GM11168 (cell line): ENCODE data around the gene CXCL12.

Source experiments
- in situ Hi-C: fragments of 300-500 bp; cut with MboI; formaldehyde crosslinking; loops from one replicate; pipeline ENCODE4 v1.12.0; 2022; ENCODE audit warnings: low sequenced_read_pairs; ENCODE audit not compliant: unreplicated experiment

The CXCL12 gene

DNA sequence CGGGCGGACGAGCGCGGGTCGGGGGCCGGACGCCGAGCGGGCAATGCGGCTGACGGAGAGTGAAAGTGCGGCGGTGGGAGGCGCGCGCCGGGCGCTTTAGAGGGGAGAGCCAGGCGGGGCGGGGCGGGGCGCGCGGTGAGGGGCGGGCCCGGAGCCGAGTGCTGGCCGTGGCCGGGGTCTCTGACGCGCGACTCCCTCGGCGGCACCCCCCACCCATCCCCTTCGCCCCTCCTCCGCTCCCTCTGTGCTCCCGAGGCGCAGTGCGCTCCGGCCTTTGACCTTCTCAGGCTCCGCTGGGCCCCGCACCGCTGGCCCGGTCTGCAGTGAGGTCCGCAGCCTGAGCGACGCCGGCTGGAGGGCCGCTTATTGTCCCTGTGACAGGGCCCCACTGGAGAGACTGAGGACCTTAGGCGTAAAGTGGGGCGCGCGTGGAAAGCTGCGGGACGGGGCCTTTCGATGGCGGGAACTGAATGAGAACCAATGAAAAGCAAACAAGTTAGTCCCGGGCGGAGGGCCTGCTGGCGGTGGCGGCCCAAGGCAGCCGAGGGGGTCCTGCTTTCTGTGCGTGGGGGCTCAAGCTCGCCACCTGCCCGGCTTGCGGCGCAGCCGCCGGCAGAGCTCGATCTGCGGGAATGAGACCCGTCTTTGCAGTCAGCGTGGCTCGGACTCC lies at the start of gene CXCL12:
Gene CXCL12, minus strand, starts transcription at position 72 of the 670 bp plus-strand sequence. CDS start 92 bp downstream, outside the sequence.
- in situ Hi-C loops, result loop anchor here (25.0 kb wide), 1 partner anchor 698 kb away; no protein-coding TSS in a partner anchor

DNA sequence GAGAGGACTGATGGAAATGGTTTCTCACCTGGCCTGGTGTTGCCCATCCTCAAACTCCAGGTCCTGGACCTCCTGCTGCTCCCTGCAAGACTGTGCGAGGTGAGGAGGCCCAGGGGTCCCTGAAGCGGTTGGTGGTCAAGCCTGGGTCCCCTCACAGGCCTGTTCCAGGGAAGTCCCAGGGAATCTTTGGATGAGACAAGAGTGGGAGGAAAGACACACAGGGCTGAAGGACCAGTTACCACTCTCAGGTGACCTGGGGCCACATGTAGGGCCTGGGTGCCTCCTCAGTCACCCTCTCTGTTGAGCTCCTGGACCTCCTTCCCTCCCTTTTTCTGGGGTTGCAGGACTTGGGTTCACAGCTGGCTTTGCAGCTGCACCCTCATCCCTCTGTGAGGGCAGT lies 42.6 kb upstream of the CXCL12 start:
- in situ Hi-C loops, result no loop called here

GRCh38 chr10:44427037-44427436 lies 42.1 kb upstream of the CXCL12 start:
- in situ Hi-C loops, result no loop called here

GRCh38 chr10:44426247-44427034 lies 41.5 kb upstream of the CXCL12 start:
- in situ Hi-C loops, result no loop called here

- in situ Hi-C loops, result no loop called here
Observed at GRCh38 chr10:44425466-44425865, 40.6 kb upstream of the CXCL12 start.

DNA sequence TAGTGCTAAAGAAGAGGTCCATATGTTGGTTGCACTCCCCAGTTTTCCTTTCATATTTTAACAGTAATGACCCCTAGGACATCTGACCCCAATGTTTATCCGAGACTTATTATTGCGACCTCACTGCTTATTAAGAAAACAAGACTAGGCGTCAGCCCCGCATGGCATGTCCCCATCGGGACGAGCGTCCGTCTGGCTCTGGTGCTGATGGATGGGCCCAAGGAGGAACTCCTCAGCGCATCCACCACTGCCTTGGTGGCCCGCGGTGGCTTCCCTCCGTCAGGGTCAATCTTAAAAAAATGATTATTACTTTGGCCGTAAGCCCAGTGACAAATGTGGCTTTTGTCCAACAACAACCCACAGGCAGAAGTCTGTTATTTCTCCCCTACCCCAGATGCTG lies 40.1 kb upstream of the CXCL12 start:
- in situ Hi-C loops, result no loop called here

DNA sequence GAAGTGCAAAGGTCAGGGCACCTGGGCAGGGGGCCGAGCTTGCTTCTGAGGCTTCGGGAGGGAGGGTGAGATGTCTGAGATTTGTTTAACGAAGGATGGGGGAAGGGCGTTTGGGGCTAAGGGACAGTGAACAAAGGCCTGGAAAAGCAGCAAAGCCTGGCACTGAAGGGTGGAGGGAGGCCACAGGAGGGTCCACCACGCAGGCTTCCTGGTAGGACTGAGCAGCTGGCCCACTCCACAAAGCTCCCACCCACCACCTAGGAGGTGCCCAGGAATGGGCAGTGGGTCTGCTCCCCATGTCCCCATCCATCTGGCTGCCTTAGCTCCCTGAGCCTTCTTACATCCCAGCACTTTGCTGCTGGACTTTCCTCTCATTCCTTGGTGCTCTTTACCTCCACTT lies 39.4 kb upstream of the CXCL12 start:
- in situ Hi-C loops, result no loop called here

GRCh38 chr10:44422570-44423101 lies 37.7 kb upstream of the CXCL12 start:
- in situ Hi-C loops, result no loop called here

- in situ Hi-C loops, result no loop called here
Observed at GRCh38 chr10:44422153-44422552, 37.3 kb upstream of the CXCL12 start.

DNA sequence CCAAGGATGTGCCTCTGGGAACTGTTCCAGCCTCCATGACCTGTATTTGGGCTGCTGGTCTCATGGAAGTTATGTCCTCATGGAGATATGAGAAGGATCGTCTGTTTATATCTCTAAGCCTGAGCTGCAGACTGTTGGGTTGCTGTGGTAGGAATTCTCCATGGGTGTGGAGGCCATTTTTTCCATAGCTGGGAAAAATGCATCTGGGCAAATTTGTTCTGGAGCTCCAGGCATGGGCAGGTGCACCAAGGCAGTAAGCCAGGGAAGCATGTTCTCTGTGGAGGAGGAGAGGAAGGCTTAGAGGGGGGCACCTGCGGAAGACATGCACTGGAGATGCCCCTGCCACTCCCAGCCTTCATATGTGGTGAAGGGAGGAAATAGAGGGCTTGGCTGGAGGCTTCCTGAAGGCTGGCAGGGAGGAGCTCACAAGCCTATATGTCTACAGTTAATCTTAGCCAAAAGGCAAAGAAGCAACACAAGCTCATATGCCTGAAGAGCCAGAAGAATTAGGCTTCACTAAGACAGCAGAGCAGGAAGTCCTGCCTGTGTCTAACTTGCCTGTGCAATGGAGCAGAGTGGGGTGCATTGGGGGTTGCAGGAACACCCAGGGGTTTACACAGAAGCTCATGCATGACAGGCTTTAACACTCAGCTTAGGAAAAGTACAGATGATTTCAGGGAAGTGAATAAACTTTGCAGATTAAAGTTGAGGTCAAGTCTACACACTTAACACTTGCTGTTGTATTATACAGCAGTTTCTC lies 35.1 kb upstream of the CXCL12 start:
- in situ Hi-C loops, result no loop called here

- in situ Hi-C loops, result no loop called here
Observed at GRCh38 chr10:44418637-44419036, 33.7 kb upstream of the CXCL12 start.

DNA sequence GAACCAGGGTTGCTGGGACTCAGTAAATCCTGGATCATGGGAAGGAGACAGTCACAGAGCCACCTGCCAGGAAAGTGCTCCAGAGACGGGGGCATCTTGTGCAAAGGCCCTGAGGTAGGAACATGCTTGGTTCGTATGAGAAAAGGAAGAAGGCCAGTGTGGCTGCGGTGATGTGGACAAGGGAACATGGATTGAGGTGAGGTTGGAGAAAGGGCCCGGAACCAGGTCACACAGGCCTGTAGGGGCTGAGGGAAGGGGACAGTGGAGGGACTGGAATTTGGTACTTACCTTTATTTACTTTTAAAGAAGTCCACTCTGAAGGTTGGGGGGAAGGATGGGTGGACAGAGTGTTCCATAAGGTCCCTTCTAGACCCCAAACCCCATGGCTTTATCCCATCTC lies 32.9 kb upstream of the CXCL12 start:
- in situ Hi-C loops, result no loop called here

GRCh38 chr10:44416936-44417335 lies 32.0 kb upstream of the CXCL12 start:
- in situ Hi-C loops, result no loop called here

DNA sequence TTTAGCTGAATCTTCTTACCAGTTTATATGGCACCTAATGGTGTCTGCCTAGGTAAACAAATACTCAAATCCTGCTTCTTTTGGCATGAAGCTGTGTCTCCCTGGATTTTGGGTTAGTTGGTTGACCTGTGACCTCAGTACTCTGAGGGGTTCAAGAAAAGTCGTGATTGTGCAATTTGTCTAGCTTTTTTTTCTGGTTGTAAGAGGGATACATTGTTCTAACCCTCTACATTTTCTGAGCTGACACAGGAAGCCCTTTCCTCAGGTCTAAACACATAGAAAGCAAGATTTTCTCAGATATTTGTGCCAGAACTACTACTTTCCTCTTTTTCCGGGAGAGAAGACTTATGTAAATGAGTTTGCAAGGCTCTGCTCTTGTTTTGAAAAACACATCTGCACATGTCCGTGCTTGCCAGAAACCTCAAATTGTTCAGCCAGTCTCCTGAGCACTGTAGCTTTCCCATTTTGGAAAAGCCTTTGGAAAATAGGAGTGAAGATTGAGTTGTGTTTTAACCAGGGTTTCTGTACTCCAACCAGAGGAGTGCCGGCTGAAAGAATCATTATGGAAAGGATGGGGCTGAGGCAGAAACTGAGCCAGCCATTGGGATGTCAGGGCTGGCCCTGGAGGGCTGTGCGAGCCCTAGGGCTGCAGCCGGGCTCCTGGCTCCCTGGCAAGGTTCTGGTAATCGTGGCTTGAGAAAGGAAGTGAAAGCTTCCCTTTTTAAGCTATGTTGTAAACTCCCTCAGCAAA lies 31.3 kb upstream of the CXCL12 start:
- in situ Hi-C loops, result no loop called here

GRCh38 chr10:44415121-44415520 lies 30.2 kb upstream of the CXCL12 start:
- in situ Hi-C loops, result no loop called here

DNA sequence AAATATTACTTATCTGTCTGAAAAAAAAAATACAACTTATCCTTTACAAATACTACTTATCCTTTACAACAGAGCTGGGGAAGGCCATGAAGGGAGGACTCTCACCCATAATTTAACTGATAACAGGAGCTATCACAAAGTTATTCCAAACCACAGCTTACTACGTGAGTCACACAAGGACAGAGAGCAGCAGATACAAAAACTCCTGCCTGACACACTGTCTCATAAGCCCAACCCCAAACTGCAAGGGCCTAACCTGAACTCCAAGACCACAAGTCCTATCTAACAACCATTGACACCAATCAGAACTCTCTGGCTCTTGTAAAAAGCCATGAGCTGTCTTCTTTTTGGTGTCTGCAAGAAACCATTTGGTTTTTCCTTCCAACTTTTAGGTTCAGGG lies 28.5 kb upstream of the CXCL12 start:
- in situ Hi-C loops, result no loop called here

- in situ Hi-C loops, result no loop called here
Observed at GRCh38 chr10:44411251-44411650, 26.4 kb upstream of the CXCL12 start.

GRCh38 chr10:44404741-44405437 lies 20.0 kb upstream of the CXCL12 start:
- in situ Hi-C loops, result no loop called here

GRCh38 chr10:44402465-44403195 lies 17.7 kb upstream of the CXCL12 start:
- in situ Hi-C loops, result no loop called here
